ENCODE data around the gene MTA1. TPM values are rescaled to one million over a fixed set of nuclear protein-coding genes. Genes with fewer than 3 reads are reported as not detected.

The MTA1 gene
- total RNA-seq, 1 donor from 2014 or later: 192 TPM

DNA sequence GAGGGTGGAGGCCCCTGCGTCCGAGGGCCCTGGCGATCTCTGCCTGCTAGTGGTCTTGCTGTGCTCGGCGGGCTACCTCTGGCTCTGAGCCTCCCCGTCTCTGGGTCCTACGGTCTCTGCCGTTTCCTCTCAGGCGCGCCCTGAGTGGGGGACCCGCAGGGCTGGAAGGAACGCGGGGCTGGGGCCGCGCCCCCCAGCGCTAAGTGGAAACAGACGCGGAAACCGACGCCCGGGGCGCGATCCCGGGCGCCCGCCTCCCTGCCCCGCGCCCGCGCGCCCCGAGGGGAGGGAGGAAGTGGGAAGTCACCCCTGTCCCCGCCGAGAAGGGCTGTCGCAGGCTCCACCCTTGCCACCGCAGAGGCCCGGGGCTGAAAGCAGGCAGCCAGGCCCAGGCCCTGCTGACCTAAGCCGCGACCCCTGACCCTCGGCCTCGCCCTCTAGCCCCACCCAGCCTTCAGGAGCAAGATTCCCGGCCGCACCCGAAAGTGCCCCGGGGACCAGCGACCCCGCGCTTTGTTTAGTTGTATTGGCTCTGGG lies 67.9 kb downstream of the MTA1 start:
- TF ChIP-seq CTCF (IDR thresholded peaks at IDR 0.05; ENCODE audit: borderline replicate concordance): no peak
- Histone ChIP-seq H3K36me3 (no peaks in the 10 kb centered on the region), H3K4me1 (peaks cover 92% of the 10 kb centered on the region), H3K27ac (replicated peaks) (peak overlapping the region; percentile 100), H3K9me3 (replicated peaks) (no peaks in the 10 kb centered on the region), H3K4me3 (peak overlapping the region; percentile 87), H3K27me3 (ENCODE audit: low read depth) (no peaks in the 10 kb centered on the region)
- peak; percentile 67 for DNase-seq
- intact Hi-C loops (cut with micrococcal nuclease): no loop called here

- H3K9me3 ChIP-seq (replicated peaks): no peaks in the 10 kb centered on the region
- DNase-seq: peak; percentile 26
- peak overlapping the region; percentile 100 for H3K27ac ChIP-seq (replicated peaks)
- TF ChIP-seq CTCF (IDR thresholded peaks at IDR 0.05; ENCODE audit: borderline replicate concordance): no peak
- H3K27me3 ChIP-seq (ENCODE audit: low read depth): no peaks in the 10 kb centered on the region
- intact Hi-C loops (cut with micrococcal nuclease): no loop called here
- peaks cover 90% of the 10 kb centered on the region for H3K4me1 ChIP-seq
- H3K4me3 ChIP-seq: peak overlapping the region; percentile 87
- H3K36me3 ChIP-seq: no peaks in the 10 kb centered on the region
Observed at GRCh38 chr14:105487986-105488777, 68.6 kb downstream of the MTA1 start.

- DNase-seq: peak; percentile 22
- Histone ChIP-seq H3K27me3 (ENCODE audit: low read depth) (no peaks in the 10 kb centered on the region), H3K4me1 (peaks cover 83% of the 10 kb centered on the region), H3K27ac (replicated peaks) (peak overlapping the region; percentile 100), H3K36me3 (no peaks in the 10 kb centered on the region), H3K4me3 (peak overlapping the region; percentile 87), H3K9me3 (replicated peaks) (no peaks in the 10 kb centered on the region)
- TF ChIP-seq CTCF (IDR thresholded peaks at IDR 0.05; ENCODE audit: borderline replicate concordance): no peak
- intact Hi-C loops (cut with micrococcal nuclease): no loop called here
Observed at GRCh38 chr14:105488781-105489541, 69.3 kb downstream of the MTA1 start.

DNA sequence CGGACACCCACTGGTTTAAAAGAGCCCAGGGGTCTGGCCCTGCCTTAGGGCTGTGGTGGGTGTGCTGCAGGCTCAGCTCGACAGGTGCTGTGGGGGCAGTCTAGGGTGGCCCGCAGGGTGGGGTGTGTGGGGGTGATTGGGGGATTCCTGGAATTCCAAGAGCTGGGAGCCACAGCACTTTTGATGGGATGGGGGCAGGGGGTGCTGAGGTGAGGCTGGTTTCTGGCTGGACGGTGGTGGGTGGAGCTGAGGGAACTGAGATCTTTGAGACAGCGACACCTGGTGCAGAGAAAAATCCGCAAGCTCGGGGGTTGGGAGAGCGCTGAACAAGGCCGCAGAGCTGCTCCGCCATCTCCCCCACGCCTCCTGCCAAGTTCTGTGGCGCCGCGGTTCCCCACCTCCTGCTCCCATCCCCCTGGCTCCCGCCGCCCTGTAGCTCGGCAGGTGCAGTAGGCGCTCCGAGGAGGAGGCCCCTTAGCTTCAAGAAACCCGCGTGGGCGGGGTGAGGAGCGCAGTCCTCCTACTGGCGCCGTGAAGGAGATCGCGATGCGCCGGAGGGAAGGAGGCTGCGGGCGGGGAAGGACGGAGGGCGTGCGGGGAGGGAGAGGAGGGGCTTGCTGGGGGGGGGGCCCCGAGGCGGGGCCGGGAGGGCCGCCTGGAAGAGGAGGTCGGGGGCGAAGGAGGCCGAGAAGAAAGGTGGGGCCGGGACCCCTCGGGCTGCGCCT lies 70.1 kb downstream of the MTA1 start:
- Histone ChIP-seq H3K27me3 (ENCODE audit: low read depth) (no peaks in the 10 kb centered on the region), H3K27ac (replicated peaks) (peak overlapping the region; percentile 100), H3K9me3 (replicated peaks) (no peaks in the 10 kb centered on the region), H3K36me3 (no peaks in the 10 kb centered on the region), H3K4me3 (peak overlapping the region; percentile 87), H3K4me1 (peaks cover 75% of the 10 kb centered on the region)
- DNase-seq: peak; percentile 84
- TF ChIP-seq CTCF (IDR thresholded peaks at IDR 0.05; ENCODE audit: borderline replicate concordance): peak; percentile 76
- intact Hi-C loops (cut with micrococcal nuclease): no loop called here

- peak overlapping the region; percentile 87 for H3K4me3 ChIP-seq
- H3K27me3 ChIP-seq (ENCODE audit: low read depth): no peaks in the 10 kb centered on the region
- no peaks in the 10 kb centered on the region for H3K9me3 ChIP-seq (replicated peaks)
- H3K27ac ChIP-seq (replicated peaks): peak overlapping the region; percentile 100
- TF ChIP-seq CTCF (IDR thresholded peaks at IDR 0.05; ENCODE audit: borderline replicate concordance): no peak
- peak; percentile 52 for DNase-seq
- H3K36me3 ChIP-seq: no peaks in the 10 kb centered on the region
- intact Hi-C loops (cut with micrococcal nuclease): no loop called here
- H3K4me1 ChIP-seq: peaks cover 73% of the 10 kb centered on the region
Observed at GRCh38 chr14:105490267-105490571, 70.6 kb downstream of the MTA1 start.

All from left ventricle myocardium inferior (tissue), 1 donor.